Activated naive CD8-positive, alpha-beta T cell treated with anti-CD3 and anti-CD28 coated beads for 36 hours (primary cell): ENCODE data around the gene PUS10. TPM values are rescaled to one million over a fixed set of nuclear protein-coding genes. Genes with fewer than 3 reads are reported as not detected.

Experiments
- DNase-seq: peaks from one replicate; pipeline ENCODE4 v3.0.0; 2021
- H3K27ac Mint-ChIP-seq: one replicate; pipeline ENCODE4 v1.8.0; 2022; ENCODE audit warnings: mild to moderate bottlenecking, moderate library complexity, mixed read lengths
- H3K27me3 Mint-ChIP-seq: one replicate; pipeline ENCODE4 v1.8.0; 2022; ENCODE audit warnings: mild to moderate bottlenecking, mixed read lengths
- H3K36me3 Mint-ChIP-seq: one replicate; pipeline ENCODE4 v1.8.0; 2021; ENCODE audit warnings: mild to moderate bottlenecking, mixed read lengths
- H3K4me1 Mint-ChIP-seq: one replicate; pipeline ENCODE4 v1.8.0; 2021; ENCODE audit warnings: mixed read lengths
- H3K4me3 Mint-ChIP-seq: one replicate; pipeline ENCODE4 v1.8.0; 2022; ENCODE audit warnings: mild to moderate bottlenecking, moderate library complexity, mixed read lengths
- H3K9me3 Mint-ChIP-seq: one replicate; pipeline ENCODE4 v1.8.0; 2022; ENCODE audit warnings: mixed read lengths
- total RNA-seq, 2 experiments: library from RNA; stranded (reverse); gene quantifications; one replicate each; pipeline ENCODE4 v1.2.3, GENCODE V29; 2021

Gene PUS10
- total RNA-seq, 2 experiments from 2014 or later = 9.5 to 9.7 TPM

DNA sequence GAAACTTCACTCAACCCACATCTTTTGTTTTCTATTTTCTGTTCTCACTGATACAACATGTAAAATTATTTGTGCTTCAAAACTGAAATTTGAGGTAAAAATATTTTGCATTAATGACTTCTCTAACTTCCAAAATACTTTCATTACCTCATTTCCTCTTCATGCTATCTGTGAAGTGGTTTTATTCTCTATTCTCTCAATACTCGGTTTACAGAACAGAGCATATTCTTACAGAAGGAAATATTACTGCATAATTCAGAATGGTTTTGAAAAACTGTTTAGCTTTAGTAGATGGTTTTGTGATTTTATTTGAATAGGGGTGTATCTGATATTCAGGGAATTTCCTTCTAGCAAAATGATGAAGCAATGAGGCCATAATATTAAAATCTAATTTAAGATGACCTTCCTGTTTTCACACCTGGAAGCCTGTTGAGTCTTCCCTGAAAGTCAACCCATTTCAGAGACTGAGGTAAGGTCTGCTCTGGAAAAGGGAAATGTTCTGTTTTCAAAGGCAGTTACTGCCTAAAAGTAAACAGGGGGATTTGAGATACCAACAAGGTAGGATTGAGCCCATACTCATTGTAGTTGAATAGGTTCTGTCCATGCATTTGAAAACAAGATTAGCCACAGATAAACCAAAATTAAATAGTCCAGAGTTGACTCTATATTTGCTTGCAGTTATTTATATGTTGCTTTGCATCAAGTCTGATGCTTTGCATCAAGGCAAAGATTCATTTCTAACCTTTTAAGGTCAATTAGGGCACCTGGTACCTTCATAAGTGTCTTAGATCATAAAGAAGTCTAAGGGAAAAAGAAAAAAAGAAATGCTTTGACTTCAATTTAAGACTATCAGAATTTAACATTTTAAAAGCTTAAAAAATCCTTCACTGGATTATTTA, 51.3 kb downstream of the PUS10 start:
- no peak for DNase-seq
- Mint-ChIP-seq H3K4me3 (peak overlapping the region; percentile 32), H3K4me1 (peaks cover 51% of the 10 kb centered on the region), H3K9me3 (peaks cover 1% of the 10 kb centered on the region), H3K27me3 (no peaks in the 10 kb centered on the region), H3K27ac (peak overlapping the region; percentile 66), H3K36me3 (peaks cover 12% of the 10 kb centered on the region)

DNA sequence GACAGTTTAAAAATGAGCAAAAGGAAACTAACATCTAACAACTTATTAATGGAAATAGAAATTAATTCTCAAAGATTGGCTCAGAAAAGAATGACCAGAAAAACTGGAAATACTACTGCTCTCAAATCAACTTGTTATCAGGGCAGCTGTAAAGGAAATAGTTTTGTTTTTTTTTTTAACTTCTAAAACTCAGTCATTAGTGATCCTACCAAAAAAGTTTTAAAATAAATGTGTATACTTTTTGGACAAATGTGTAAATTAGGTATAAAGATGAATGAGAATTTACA, 52.6 kb downstream of the PUS10 start:
- Mint-ChIP-seq H3K4me1 (peaks cover 48% of the 10 kb centered on the region), H3K27ac (peak overlapping the region; percentile 80), H3K4me3 (no peak overlapping the region), H3K27me3 (no peaks in the 10 kb centered on the region), H3K36me3 (peaks cover 12% of the 10 kb centered on the region), H3K9me3 (peaks cover 1% of the 10 kb centered on the region)
- no peak for DNase-seq

DNA sequence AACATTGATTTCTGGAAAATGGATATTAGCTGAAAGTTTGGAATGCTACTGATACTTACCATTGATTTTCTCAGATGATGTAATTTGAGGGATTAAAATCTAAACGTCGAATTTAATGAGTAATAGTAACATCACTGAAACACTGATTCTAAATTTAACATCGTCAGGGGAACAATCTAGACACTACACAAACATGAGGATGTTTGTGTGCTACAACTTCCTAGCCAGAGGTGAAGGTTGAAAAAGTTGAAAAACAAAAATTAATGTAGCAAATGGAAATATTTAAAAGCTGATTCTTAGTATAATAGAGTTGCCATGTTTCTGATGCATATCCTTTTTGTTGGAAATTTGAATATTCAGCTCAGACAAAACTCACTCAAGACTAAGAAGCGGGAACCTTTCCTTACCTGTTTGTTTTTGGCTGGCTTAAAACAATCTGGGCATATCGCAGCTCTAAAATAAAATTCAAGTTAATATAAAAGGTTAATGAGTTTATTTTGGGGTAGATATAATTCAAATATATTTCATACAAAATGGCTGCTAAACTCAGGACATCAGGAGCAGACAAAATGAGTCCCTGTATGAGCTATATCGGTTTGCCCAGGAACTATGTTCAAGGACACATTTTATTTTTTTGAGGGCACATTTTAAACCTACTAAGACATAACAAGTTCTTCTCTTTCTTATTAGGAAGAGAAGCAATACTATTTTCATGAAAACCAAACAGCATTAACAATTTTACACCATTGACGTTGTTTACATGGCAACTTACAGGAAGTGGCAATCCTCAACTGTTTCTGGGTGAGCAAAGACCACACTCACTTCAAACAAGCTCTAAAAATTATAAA, 53.2 kb downstream of the PUS10 start:
- H3K4me1 Mint-ChIP-seq = peaks cover 48% of the 10 kb centered on the region
- H3K4me3 Mint-ChIP-seq = no peak overlapping the region
- H3K27me3 Mint-ChIP-seq = no peaks in the 10 kb centered on the region
- H3K36me3 Mint-ChIP-seq = peaks cover 12% of the 10 kb centered on the region
- no peak for DNase-seq
- peaks cover 1% of the 10 kb centered on the region for H3K9me3 Mint-ChIP-seq
- H3K27ac Mint-ChIP-seq = peak overlapping the region; percentile 80

DNA sequence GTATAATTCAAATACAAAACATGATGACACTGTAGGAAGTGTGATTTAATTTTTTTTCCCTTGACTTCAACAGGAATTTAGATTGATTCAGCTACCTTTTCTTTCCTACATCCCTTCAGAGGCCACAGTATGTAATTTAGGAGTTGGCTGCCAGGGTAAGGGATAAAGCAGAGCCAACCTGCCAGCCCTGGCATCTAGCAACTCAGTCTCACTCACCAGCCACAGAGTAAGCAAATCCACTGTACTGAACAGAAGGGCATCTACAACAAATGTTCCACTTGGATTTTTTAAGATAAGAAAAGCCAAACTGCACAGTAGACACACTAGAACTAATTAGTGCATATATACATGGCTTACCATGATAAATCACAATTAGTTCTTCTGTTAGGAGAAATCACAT, 54.9 kb downstream of the PUS10 start:
- no peak overlapping the region for H3K4me3 Mint-ChIP-seq
- H3K36me3 Mint-ChIP-seq = peaks cover 16% of the 10 kb centered on the region
- peaks cover 43% of the 10 kb centered on the region for H3K4me1 Mint-ChIP-seq
- H3K27me3 Mint-ChIP-seq = no peaks in the 10 kb centered on the region
- no peak for DNase-seq
- no peak overlapping the region for H3K27ac Mint-ChIP-seq
- H3K9me3 Mint-ChIP-seq = peaks cover 1% of the 10 kb centered on the region

DNA sequence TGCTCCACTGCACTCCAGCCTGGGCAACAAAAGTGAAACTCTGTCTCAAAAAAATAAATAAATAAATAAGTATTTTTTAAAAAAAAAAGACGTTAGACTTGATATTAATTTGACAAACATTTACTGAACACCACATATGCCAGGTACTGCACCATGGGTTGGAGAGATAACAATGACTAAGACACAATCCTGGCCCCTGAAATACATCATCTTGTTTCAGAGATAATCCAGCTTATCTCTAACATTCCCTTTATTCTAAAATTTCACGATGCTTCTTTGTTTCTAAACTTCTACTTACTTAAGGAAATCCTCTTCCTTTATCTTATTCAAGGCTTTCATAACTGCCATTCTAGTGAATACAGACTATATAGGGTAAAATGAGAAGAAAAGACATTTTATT, 55.5 kb downstream of the PUS10 start:
- H3K36me3 Mint-ChIP-seq = peaks cover 16% of the 10 kb centered on the region
- H3K4me1 Mint-ChIP-seq = peaks cover 39% of the 10 kb centered on the region
- peaks cover 1% of the 10 kb centered on the region for H3K9me3 Mint-ChIP-seq
- DNase-seq = no peak
- no peaks in the 10 kb centered on the region for H3K27me3 Mint-ChIP-seq
- H3K4me3 Mint-ChIP-seq = no peak overlapping the region
- no peak overlapping the region for H3K27ac Mint-ChIP-seq

DNA sequence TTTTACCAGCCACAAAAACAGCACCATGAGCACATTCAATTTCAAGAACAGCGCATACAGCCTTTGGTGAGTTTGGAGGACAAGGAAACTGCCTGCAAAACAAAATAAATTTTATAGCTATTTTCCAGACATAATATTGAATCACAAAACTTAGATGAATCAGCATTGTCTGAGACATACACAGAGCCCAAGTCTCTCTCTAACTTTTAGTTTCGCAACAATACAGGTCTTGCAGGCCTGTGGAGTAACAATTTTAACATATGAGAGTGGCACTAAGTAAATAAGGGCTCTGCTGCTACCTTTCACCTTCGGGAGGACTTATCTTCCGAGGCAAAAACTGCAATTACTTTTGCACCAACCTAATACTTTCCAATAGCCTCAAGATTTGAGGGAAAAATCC, 56.6 kb downstream of the PUS10 start:
- no peak for DNase-seq
- H3K4me1 Mint-ChIP-seq = peaks cover 28% of the 10 kb centered on the region
- H3K27me3 Mint-ChIP-seq = no peaks in the 10 kb centered on the region
- peaks cover 18% of the 10 kb centered on the region for H3K36me3 Mint-ChIP-seq
- no peak overlapping the region for H3K27ac Mint-ChIP-seq
- peaks cover 1% of the 10 kb centered on the region for H3K9me3 Mint-ChIP-seq
- H3K4me3 Mint-ChIP-seq = no peak overlapping the region

DNA sequence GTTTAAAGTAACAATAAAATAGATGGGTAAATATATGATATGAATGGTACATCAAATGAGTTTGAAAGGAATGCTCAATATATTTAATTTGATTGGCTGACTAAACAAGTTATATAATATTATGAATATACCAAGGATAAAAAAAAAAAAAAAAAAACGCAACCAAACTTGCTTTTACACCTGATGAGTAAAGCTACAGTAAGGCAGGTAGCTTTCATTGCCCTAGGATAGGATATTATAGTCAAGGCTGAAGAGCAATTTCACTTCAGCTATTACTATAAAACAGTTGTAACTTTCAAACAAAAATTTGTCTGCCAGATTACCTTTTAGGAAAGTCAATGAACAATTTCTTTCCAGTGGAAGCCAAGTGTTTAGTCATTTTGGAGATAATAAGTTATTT, 57.3 kb downstream of the PUS10 start:
- no peak for DNase-seq
- no peaks in the 10 kb centered on the region for H3K27me3 Mint-ChIP-seq
- H3K4me3 Mint-ChIP-seq = no peak overlapping the region
- peaks cover 22% of the 10 kb centered on the region for H3K4me1 Mint-ChIP-seq
- H3K36me3 Mint-ChIP-seq = peaks cover 20% of the 10 kb centered on the region
- no peak overlapping the region for H3K27ac Mint-ChIP-seq
- H3K9me3 Mint-ChIP-seq = peaks cover 1% of the 10 kb centered on the region

DNA sequence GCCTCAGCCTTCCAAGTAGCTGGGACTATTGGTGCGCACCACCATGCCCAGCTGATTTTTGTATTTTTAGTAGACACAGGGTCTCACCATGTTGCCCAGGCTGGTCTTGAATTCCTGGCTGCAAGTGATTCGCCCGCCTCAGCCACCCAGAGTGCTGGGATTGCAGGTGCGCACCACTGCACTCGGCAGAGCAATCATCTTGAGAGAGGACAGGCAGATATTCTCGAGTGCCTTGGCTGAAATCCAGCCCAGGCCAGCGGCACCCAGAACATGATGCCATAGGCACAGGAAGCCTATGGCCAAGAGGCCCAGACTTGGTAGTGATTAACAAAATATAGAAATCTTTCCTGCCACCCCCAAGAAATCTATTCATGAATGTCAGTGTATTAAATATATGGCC, 58.6 kb downstream of the PUS10 start:
- DNase-seq = no peak
- peaks cover 12% of the 10 kb centered on the region for H3K4me1 Mint-ChIP-seq
- H3K4me3 Mint-ChIP-seq = no peak overlapping the region
- peaks cover under 1% of the 10 kb centered on the region for H3K9me3 Mint-ChIP-seq
- H3K36me3 Mint-ChIP-seq = peaks cover 20% of the 10 kb centered on the region
- no peak overlapping the region for H3K27ac Mint-ChIP-seq
- no peaks in the 10 kb centered on the region for H3K27me3 Mint-ChIP-seq

DNA sequence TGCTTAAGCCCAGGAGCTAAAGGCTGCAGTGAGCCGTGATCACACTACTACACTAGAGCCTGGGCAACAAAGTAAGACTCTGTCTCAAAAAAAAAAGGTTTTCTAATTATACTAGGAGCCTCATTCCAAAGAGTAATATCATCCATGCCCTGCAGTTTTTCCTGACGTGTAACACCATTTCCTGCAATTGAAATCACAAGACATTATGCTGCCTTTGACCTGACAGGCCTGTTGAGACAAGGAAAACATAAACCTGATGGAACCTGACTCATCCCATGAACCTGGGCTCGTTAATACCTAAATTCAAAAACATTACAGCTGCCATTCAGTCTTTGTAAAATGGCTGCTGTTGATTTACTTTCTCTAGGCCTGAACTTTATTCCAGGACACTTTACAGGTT, 59.3 kb downstream of the PUS10 start:
- Mint-ChIP-seq H3K4me3 (no peak overlapping the region), H3K27me3 (no peaks in the 10 kb centered on the region), H3K4me1 (peaks cover 15% of the 10 kb centered on the region), H3K36me3 (peaks cover 17% of the 10 kb centered on the region), H3K9me3 (no peaks in the 10 kb centered on the region), H3K27ac (no peak overlapping the region)
- no peak for DNase-seq

DNA sequence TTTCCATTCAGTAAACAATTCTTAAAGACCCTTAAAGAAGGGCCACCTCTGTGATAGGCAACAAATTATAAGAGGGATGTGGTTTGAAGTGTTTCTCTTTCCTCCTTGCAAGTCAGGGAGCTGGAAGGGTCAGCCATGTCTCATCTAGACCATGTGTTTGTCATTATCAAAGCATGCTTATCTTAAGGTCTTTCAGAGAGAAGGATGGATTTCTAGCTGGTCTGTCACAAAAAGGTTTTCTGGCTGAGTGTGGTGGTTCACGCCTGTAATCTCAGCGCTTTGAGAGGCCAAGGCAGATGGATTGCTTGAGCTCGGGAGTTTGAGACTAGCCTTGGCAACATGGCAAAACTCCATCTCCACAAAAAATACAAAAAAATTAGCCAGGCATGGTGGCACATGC, 59.7 kb downstream of the PUS10 start:
- Mint-ChIP-seq H3K27me3 (no peaks in the 10 kb centered on the region), H3K9me3 (no peaks in the 10 kb centered on the region), H3K27ac (no peak overlapping the region), H3K4me3 (no peak overlapping the region), H3K36me3 (peaks cover 21% of the 10 kb centered on the region), H3K4me1 (peaks cover 16% of the 10 kb centered on the region)
- no peak for DNase-seq

DNA sequence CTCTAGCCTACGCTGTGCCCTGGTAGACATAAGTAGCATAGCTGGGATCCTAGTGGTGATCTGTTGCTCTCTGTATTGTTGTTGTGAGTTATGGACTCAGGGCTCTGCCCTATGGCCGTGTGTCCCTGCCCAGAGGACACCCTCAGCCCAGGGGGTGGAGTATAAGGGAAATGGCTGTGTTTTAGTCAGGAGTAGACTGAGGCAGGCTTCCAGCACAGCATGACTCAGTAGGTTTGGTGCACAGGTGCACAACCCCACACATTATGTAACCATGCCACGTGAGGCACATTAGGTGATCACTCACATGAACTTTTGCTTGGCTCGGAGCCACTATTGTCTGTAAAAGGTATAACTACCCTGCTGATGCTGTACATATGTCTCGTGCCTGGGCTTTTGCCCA, 60.4 kb downstream of the PUS10 start:
- Mint-ChIP-seq H3K9me3 (no peaks in the 10 kb centered on the region), H3K27me3 (no peaks in the 10 kb centered on the region), H3K4me1 (peaks cover 12% of the 10 kb centered on the region), H3K36me3 (peaks cover 24% of the 10 kb centered on the region), H3K27ac (no peak overlapping the region), H3K4me3 (no peak overlapping the region)
- DNase-seq = no peak

DNA sequence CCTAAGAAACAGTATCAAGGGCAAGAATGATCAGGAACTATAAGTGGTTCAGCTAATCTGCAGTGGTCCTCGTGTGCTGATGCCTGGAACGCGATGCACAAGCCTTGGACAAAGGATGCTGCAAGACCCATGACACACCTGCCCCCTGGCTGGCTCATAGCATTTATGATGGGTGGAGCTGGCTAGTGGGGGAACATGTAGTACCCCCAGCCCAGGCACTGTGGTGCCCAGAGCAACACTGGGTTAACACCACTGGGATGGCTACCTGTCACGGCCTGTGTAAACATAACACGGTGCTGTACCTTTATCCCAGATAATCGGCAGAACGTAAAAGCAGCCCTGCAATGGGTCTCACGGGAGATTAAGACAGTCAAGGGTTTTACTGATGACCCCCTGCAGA, 60.8 kb downstream of the PUS10 start:
- peaks cover 24% of the 10 kb centered on the region for H3K36me3 Mint-ChIP-seq
- H3K9me3 Mint-ChIP-seq = no peaks in the 10 kb centered on the region
- H3K4me1 Mint-ChIP-seq = peaks cover 12% of the 10 kb centered on the region
- DNase-seq = no peak
- no peak overlapping the region for H3K27ac Mint-ChIP-seq
- H3K4me3 Mint-ChIP-seq = no peak overlapping the region
- H3K27me3 Mint-ChIP-seq = no peaks in the 10 kb centered on the region

DNA sequence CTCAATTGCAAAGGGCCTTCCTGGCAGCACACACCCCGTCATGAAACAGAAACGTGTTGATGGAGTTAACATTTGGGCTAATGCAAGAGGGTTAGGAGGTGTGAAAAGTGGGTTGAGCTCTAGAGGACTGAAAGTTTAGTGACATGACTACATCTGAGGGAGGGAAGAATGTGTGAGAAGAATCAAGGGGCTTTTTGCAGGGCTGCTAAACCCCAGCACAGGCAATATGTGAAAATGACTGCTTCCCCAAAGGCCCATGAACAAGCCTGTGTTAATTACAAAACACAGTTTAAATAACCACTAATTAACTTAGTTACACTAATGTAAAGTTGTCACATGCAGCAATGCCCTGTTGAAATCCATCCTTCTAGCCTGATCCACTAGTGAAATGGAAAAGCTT, 63.9 kb downstream of the PUS10 start:
- Mint-ChIP-seq H3K9me3 (no peaks in the 10 kb centered on the region), H3K27me3 (no peaks in the 10 kb centered on the region), H3K27ac (no peak overlapping the region), H3K4me3 (no peak overlapping the region), H3K4me1 (peaks cover 15% of the 10 kb centered on the region), H3K36me3 (peaks cover 31% of the 10 kb centered on the region)
- no peak for DNase-seq

DNA sequence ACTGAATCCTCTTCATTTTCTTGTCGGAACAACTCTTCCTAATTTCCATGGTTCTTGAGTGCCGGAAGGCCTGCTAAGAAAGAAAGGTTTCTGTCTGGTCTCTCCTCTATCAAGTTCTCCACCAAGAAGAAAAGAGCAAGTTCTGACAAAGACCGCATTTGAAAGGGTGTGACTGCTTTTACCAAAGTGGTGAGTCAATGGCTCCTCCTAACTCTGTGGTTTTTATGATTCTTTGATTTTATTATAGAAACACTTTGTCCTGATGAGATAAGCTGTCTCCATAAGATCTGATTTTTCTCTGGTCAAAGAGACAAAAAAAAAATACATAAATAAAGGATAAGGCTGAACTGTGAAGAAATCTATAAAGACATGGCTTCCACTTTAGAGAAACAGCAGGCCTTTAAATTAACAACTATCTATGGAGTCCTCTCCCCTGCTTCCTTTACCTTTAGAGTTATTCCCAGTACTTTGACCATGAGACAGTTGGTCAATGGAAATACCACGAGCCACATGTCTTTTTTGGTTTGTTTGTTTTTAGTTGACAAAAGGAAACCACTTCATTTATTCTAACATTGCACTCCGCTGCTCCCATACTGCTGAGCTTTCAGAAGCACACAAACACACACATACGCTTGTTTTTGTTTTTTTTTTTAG, 69.0 kb downstream of the PUS10 start:
- H3K9me3 Mint-ChIP-seq = no peaks in the 10 kb centered on the region
- peaks cover 22% of the 10 kb centered on the region for H3K4me1 Mint-ChIP-seq
- peaks cover 33% of the 10 kb centered on the region for H3K36me3 Mint-ChIP-seq
- DNase-seq = no peak
- no peak overlapping the region for H3K4me3 Mint-ChIP-seq
- H3K27ac Mint-ChIP-seq = no peak overlapping the region
- no peaks in the 10 kb centered on the region for H3K27me3 Mint-ChIP-seq

DNA sequence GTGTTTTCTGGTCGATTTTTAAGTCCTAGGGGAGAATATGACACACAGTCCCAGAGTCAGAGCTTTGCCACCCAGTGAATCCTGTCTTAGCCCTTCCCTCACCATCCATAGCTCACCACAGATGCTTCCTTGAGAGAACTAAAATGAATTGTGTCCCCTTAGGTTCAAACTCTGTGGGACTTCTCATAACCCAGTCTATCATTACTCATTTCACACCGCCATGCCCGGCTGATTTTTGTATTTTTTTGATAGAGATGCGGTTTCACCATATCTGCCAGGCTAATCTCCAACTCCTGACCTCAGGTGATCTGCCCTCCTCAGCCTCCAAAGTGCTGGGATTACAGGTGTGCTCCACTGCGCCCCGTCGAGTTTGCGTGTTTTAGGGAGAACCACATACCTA, 69.9 kb downstream of the PUS10 start:
- Mint-ChIP-seq H3K4me3 (no peak overlapping the region), H3K36me3 (peaks cover 31% of the 10 kb centered on the region), H3K4me1 (peaks cover 18% of the 10 kb centered on the region), H3K27ac (no peak overlapping the region), H3K9me3 (no peaks in the 10 kb centered on the region), H3K27me3 (no peaks in the 10 kb centered on the region)
- no peak for DNase-seq
